Adipose tissue (tissue), 3 donors: ENCODE results near the gene IVD. TPM values are rescaled to one million over a fixed set of nuclear protein-coding genes. Genes with fewer than 3 reads are reported as not detected.

ENCODE experiments used
- H3K27ac ChIP-seq: one replicate; pipeline ENCODE4 v1.5.1; 2013; ENCODE audit warnings: low read depth, low read length
- WGBS, 3 donors: extraction: QIAGEN DNeasy Blood & Tissue Kit; methylation state at CpG; one replicate each; pipeline ENCODE4 v1.1.7; 2013; 5-methylcytosine and 5-hydroxymethylcytosine counted together
- polyA plus RNA-seq, 3 donors: library from polyadenylated mRNA; stranded (reverse); fragments of 200-250 nt; gene quantifications; one replicate each; pipeline ENCODE4 v1.2.3, GENCODE V29; 2013
- donor health status: healthy with polysubstance abuse.
- donor health status: Bipolar disorder and iron deficiency.
- donor health status: healthy.

IVD gene
- 10 to 100 TPM; 19.1 to 49.6 (median 43.8) TPM for polyA plus RNA-seq

DNA sequence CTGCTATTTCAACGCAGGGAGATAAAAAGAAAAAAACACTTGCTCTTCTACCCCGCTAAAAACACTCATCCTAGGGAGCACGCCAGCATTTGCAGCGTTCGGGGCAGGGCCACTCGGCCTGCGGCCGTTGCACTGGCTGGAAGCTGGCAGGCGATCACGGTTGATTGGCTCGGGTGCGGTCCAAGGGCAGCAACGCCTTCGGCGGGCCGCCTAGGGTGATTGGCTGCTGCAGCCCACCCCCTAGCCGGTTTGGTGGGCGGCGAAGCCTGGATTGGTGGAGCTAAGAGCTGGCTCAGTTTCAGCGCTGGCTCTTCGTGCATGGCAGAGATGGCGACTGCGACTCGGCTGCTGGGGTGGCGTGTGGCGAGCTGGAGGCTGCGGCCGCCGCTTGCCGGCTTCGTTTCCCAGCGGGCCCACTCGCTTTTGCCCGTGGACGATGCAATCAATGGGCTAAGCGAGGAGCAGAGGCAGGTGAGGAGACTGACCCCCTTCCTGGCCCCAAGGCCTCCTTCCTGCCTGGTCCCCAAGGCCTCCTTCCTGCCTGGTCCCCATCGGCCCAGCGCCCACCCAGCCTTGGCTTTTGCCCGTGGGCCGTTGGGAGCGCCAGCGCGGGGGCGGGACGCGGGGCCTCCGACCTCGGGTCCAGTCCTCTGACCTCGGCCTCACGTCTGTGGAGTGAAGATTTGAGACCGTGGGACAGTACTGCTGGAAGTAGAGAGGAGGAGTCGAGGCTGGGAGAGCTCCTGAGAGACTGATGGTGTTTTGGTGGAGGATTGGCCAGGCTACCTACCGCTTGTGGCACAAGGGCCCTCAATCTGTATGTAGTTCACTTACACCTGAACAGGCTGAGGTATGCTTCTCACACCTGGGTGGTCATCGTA is at the start of gene IVD:
Gene IVD (plus strand): TSS at position 295 of the 881 bp plus-strand sequence. CDS start 33 bp downstream, at position 328.
- H3K27ac ChIP-seq, result no peak within 1 kb of the TSS
- 1% methylated on average over 53 to 54 of the region's 54 CpGs for WGBS, 3 donors

- no peak overlapping the region for H3K27ac ChIP-seq
- 86 to 90% (median 88%) methylated on average over 4 to 5 of the region's 5 CpGs for WGBS, 3 donors
Measured at GRCh38 chr15:40355976-40356585, 49.5 kb upstream of the IVD start.

DNA sequence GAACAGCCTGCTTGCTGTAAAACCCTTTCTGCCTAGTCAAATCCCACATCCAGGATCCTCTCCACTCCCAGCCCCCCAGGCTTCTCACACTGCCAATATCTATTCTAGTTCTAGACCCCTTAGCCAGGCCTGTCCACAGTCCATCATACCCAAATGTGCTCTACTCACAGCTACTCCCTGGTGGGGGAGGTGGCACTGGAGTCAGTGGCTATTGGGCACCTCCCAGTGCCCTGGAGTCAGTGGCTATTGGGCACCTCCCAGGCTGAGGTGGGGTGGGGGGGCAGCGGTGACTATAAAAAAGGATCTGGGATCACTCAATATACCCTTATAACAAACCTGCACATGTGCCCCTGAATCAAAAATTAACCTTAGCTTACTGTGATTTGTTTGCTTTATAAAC is 48.3 kb upstream of the IVD start:
- no peak overlapping the region for H3K27ac ChIP-seq
- 60 to 86% (median 73%) methylated on average over 1 of the region's 1 CpG for WGBS, 3 donors

DNA sequence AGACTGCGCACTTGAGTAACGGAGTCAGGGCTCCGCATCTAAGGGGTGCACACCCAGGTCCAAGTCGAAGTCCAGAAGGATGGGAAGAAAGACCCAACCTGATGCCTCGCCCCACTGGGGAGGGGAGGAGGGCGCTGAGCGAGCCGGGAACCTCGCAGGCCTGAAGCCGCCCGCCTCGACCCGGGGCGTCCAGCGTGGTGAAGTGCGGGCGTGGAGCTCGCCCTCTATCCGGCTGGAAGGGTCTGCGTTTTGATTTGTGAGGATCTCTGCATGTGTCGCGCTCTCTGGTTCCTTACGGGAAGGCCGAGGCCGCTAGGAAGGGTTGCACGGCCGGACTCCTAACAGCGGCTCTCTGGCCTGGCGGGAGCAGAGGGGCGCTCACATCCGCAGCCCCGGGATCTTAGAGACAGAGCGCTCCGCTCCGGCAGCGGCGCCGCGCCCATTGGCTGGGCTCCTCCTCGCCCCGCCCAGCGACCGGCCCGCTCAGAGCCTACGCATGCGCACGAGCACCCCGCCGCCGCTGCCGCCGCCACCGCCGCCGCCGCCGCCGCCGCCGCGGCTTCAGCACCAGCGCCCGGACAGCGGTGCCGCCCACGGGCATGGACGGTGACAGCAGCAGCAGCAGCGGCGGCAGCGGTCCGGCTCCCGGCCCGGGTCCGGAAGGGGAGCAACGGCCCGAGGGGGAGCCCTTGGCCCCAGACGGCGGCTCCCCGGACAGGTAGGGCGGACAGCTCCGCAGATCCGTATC is 47.7 kb upstream of the IVD start, which contains the start of gene DISP2:
Gene DISP2 (plus strand): TSS at position 497 of the 748 bp plus-strand sequence. CDS start 103 bp downstream, at position 600.
- no peak within 1 kb of the TSS for H3K27ac ChIP-seq
- 3 to 5% (median 4%) methylated on average over 51 to 82 of the region's 82 CpGs for WGBS, 3 donors

- no peak overlapping the region for H3K27ac ChIP-seq
- 11 to 16% (median 12%) methylated on average over 29 to 31 of the region's 31 CpGs for WGBS, 3 donors
Measured at GRCh38 chr15:40358471-40359353, 46.9 kb upstream of the IVD start.

DNA sequence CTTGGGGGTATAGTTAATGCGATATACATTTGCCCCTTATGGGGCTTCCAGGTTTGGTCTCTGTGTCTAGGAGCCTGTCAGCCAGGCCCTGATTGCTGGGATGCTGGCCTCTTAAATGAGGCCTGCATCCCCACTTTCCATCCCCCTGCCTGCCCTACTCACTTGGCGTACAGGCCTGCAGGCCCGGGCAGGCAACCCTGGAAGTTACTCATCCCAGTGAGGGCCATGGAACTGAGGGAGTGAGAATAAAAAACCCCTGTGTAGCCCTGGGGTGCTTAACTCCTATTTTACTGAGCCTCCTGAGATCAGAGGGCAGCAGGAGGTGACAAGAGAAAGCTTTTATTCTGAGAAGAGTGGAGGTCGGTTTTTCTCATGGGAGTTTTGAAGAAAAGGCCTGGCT is 45.6 kb upstream of the IVD start:
- H3K27ac ChIP-seq, result no peak overlapping the region
- WGBS, 3 donors, result 92 to 96% (median 95%) methylated on average over 4 of the region's 4 CpGs

DNA sequence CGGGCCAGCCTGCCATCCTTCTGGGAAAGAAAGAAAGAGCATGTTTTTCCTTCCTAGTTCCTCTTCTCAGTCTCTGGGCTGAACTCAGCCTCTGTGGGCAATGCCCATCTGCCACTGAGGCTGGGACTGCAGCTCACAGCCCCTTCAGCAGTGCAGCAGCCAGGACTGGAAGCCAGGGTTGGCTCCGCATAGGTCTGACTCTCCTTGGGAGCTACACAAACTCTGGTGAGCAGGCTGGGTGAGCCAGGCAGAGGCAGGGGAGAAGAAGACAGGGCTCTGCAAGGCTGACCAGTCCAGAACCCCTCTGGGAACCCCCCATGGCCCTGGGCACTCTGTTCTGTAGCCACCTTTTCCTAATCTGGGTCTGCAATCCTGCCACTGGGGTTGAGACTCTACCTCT is 44.0 kb upstream of the IVD start:
- WGBS, 3 donors, result 71 to 100% (median 75%) methylated on average over 2 of the region's 2 CpGs

GRCh38 chr15:40363611-40364010 is 42.0 kb upstream of the IVD start:
- H3K27ac ChIP-seq, result no peak overlapping the region
- WGBS, 3 donors, result 82 to 89% (median 89%) methylated on average over 8 of the region's 8 CpGs

More for the DNA sequence above, 44.0 kb upstream of the IVD start:
- no peak overlapping the region for H3K27ac ChIP-seq

- WGBS, 3 donors, result 73 to 84% (median 79%) methylated on average over 6 of the region's 6 CpGs
Measured at GRCh38 chr15:40364251-40364650, 41.3 kb upstream of the IVD start.

GRCh38 chr15:40365016-40365415 is 40.6 kb upstream of the IVD start:
- WGBS, 3 donors, result 90 to 94% (median 92%) methylated on average over 5 of the region's 5 CpGs
- no peak overlapping the region for H3K27ac ChIP-seq

More at GRCh38 chr15:40364251-40364650, 41.3 kb upstream of the IVD start:
- H3K27ac ChIP-seq, result no peak overlapping the region

DNA sequence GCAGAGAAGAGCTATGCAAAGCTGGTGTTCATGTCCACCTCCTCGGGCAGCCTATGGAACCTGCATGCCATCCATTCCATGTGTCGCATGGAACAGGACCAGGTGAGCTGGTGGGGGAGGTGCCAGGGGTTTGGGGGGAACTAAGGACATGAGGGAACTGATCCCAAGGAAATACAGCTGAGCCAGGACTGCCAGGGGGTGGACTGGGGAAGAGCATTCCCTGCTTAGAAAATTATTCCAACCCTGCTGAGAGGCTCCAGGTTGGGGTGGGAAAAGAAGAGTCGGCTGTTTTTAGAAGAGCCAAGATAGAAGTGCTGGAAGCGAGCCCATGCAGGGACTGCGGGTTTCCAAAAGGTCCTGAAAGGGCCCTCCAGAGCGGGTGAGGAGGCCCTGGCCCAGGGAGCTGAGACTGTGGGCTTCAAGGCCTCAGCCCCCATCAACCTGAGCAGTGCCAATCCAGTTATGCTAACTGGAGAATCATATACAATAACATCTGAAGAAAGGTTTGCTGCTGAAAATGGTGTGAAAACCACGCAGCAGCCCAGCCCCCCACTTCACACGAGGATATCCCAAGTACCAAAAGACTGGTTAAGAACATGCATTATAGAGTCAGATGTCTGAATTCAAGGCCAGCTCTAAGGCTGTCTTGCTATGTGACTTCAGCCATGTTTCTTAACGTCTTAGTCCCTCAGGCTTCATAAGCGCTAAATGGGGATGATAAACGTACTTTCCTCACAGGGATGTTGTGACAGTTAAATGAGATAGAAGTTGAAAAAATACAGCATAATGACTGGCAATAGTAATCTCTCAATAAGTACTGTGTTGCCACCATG is 39.8 kb upstream of the IVD start:
- no peak overlapping the region for H3K27ac ChIP-seq
- 88 to 90% (median 89%) methylated on average over 11 of the region's 11 CpGs for WGBS, 3 donors

- no peak overlapping the region for H3K27ac ChIP-seq
- 54 to 84% (median 83%) methylated on average over 14 of the region's 14 CpGs for WGBS, 3 donors
Measured at GRCh38 chr15:40366457-40367370, 38.9 kb upstream of the IVD start.

- no peak overlapping the region for H3K27ac ChIP-seq
- 75 to 89% (median 78%) methylated on average over 5 of the region's 5 CpGs for WGBS, 3 donors
Measured at GRCh38 chr15:40367371-40367685, 38.3 kb upstream of the IVD start.

GRCh38 chr15:40367686-40368611 is 37.6 kb upstream of the IVD start:
- H3K27ac ChIP-seq, result no peak overlapping the region
- WGBS, 3 donors, result 11 to 18% (median 15%) methylated on average over 64 to 91 of the region's 91 CpGs

DNA sequence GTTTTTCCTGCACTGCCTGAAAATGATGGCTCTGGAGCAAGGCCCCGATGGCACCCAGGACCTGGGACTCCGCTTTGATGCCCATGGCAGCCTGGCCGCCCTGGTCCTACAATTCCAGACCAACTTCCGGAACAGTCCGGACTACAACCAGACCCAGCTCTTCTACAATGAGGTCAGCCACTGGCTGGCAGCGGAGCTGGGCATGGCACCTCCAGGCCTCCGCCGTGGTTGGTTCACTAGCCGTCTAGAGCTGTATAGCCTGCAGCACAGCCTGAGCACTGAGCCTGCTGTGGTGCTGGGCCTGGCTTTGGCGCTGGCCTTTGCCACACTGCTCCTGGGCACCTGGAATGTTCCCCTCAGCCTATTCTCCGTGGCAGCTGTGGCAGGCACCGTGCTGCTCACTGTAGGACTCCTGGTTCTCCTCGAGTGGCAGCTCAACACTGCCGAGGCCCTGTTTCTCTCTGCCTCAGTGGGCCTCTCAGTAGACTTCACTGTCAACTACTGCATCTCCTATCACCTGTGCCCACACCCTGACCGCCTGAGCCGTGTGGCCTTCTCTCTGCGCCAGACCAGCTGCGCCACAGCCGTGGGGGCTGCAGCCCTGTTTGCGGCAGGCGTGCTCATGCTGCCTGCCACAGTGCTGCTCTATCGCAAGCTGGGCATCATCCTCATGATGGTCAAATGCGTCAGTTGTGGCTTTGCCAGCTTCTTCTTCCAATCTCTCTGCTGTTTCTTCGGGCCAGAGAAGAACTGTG is 36.7 kb upstream of the IVD start:
- no peak overlapping the region for H3K27ac ChIP-seq
- WGBS, 3 donors, result 96 to 98% (median 96%) methylated on average over 24 of the region's 24 CpGs
